Measurements from ENCODE around the gene GNAL.

The GNAL gene

DNA sequence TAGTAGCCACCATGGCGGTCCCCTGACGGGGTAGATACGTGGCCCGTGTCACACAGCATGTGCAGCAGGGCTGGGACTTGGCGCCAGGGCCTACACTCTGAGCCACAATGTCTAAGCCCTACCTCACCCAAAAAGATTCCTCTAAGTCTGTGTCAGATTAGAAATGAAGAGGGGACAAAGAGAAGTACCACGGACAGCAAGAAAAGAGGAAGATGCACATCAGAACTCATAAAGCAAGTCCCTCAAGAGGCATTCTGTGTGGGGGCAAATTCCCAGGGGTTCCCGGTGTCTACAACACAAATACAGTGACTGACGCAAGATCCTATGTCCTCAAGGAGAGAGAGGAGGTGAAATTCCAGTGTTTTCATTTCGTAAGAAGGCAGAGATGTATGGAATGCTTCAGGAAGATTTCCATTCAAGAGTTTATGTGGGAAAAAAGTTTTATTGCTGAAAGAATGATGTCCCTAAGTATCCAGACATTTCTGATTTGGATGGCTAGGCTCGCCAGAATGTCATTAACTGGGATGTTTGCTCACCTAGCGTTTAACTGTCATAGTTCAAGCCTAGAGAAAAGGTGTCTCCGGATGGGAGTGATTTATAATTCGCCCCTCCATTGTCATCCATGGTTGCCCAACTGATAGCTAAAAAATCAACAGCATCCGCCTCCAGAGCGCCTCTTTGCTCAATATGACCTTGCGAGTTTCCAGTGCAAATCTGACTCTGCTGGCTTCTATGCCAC is 86.5 kb downstream of the GNAL start:
- no peak for DNase-seq

DNA sequence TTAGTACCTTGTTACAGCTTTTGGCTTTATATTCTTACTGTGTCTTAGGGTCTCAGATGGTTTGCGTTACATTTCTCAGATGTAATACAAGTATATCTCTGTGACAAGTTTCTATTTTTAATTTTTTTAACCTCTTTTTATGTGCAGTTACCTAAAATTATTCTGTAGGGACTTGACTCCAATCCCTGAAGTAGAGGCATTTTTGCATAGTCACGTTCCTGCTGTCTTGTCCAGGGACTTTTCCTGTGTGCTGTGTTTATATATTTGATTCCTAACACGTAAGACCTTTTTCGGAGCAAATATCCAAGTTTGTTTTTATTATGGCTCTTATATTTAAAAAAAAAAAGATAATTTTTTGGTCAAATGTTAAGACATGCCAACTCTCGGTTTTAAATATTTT is 91.0 kb downstream of the GNAL start:
- DNase-seq, result no peak

DNA sequence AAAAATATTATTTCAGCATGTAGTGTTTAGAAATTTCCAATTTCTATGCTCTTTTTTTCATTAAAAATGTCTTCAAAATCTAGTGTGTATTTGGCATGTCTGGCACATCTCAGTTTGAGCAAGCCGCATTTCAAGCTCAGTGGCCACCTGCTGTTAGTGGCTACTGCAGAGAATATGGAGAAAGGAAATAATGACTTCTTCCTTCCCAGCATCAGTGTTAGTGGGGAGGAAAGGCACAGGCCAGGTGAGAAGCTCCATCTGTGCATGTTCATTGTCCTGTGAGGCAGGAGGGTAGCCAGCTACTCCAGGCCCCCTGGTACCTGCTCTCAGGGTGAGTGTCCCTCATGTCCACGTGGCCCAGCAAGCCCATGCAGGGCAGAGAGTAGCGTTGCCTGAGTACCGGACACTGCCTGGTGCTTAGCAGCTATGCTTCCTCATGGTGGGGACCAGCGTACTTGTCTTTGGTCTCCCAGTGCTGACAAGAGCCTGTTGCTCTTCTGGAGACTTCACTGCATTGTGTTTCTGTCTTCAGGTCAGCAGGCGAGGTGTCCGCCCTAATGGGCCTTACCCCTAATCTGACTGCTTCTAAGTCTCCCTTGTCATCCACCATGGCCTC is 94.8 kb downstream of the GNAL start:
- no peak for DNase-seq

DNA sequence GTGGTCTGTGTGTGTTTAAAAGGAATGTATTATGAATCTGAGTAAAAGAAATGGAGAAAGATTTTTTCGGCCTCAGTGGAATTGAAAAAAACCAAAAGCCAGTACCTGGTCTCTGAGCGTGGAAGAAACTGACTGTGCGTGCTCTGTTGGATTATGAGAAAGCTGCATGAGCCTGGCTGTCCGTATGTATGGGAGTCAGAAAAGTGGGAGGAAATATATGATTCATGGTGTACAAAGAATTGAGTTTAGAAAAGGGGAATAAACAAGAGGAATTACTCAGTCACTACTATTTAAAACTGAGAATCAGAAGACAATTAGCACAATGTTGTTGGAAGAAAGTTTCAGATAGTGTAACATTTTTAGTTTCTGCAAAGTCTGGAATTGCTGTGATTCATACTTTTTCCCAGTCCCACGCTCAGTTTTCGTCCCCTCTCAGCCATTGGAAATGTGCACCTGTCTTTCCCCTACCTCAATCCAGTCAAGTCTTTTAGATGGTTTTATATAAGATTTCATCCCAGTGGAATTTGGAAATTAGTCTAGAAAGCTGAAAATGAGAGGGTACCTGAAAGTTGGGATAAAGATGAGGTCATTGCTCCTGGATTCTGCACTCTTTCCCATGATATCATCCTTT is 95.7 kb downstream of the GNAL start:
- no peak for DNase-seq

DNA sequence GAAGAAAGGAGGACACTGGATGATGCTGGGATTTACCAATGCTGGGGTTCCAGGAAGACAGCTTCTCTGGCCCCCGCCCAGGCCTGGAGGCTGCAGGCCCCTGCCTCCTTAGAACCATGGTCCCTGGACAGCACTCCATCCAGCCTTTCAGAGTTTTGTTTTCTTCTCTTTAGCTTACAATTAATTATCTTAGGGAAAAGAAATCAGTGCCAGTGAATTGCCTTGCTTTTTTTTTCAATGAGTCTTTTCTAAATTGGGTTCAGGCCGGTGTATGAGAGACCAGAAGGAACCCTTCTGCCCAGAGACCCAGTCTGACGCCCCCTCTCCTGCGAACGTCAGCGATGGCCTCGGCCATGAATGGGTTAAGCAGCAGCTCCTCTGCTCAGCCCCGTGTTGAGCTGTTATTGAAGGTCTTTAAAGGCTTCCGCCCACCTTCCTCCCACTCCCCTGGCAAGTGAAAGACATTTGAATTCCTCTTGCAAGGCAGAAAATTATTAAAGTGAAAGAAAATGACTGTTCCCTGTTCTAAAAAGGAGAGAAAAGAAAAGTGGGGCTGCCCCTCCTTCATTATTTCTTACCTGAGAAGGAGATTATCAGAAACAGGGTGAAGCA is 96.5 kb downstream of the GNAL start:
- no peak for DNase-seq

DNA sequence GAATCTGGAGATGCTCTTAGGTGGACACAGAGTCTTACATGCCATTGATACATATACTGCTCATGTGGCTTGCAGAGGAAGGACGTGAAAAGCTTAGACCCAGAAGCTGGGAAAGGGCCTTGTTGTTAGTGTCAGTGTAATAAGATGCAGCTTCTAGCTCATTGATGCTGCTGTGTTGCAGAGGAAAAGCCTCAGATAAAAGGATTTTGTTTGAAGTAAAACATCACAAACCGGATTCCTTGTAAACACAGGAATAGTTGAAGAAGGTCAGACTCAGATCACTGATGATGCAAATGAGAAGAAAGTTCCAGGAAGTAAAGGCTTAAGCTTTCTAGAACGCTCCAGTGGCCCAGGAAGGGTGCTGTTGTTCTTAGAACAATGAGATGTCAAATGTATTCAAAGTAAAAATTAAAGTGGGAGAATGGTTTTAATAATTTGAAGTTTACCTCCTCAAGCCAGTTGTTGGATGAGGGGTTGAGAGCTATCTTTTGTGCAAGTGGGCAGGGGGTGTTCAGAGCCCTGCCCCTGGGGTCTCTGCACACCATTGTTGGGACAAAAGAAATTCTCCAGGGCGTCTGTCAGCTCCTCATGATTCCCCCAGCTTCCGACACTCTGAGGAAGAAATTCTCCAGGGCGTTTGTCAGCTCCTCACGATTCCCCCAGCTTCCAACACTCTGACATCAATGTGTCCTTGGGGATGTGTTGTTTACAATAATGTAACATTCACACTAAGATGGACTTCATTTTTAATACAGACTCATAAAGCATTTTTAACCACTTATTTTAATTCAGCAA is 100.8 kb downstream of the GNAL start:
- no peak for DNase-seq

DNA sequence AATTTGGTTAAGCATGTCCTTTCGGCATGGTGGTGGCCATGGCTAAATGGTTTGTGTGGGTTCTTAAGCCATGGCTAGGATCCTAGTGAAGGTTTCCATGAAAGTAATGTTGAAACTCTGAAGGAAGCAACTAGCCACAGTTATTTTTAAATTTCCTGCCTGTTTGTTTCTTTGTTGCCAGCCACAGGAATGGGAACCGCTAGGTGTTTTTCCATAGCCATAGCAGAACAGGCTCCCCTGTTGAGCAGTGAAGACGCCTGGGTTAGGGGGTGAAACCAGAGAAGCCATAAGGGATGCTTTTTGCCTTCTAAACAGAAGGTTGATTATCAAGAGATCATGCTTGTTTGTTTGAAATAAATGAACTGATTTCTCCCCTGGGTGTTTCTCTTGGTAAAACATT is 102.1 kb downstream of the GNAL start:
- DNase-seq, result no peak

DNA sequence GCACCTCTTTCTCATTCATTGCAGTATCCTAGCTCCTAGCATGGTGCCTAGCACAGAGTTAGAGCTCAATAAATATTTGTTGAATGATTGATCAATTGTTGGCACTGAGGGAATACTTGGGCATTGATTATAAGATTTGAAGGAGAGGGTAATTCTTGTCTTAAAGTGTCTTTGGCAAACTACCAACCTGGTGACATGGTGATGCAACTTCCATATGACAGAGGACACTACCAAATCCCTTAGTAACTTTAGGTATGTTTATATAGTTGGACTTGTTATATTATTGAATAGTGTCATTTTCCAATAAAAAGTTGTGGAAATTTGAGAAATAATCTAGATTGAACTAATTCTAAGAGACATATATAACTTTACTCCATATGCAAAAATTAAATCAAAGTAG is 103.6 kb downstream of the GNAL start:
- DNase-seq, result no peak

DNA sequence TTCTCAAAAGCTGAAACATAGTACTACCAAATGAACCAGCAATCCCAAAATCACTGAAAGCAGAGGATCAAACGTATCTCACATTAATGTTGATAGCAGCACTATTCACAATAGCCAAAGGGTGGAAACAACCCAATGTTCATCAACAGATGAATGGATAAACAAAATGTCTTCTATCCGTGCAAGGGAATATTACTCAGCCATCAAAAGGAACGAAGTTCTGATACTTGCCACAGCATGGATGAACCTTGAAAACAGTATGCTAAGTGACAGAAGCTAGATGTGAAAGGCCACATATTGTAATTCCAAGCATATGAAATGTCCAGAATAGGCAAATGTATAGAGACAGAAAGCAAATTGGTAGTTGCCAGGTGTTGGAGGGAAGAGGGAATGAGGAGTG is 105.1 kb downstream of the GNAL start:
- no peak for DNase-seq

DNA sequence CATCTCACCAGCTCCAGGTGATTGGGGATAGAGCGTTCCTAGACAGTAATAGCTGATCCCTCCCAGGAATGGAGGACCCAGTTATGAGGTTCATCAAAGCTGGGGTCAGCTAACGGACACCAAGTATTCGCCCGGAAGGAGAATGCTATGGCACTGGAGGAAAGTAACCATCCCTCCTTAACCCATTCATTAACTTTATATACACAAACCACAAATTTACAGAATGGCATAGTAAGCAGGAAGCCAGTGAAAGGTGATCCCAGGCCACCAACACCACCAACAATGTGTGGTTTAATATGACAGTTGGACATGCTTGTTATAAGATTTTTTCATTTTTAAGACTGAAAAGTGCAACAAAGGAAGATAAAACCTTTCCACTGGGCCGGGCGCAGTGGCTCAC is 106.9 kb downstream of the GNAL start:
- no peak for DNase-seq

DNA sequence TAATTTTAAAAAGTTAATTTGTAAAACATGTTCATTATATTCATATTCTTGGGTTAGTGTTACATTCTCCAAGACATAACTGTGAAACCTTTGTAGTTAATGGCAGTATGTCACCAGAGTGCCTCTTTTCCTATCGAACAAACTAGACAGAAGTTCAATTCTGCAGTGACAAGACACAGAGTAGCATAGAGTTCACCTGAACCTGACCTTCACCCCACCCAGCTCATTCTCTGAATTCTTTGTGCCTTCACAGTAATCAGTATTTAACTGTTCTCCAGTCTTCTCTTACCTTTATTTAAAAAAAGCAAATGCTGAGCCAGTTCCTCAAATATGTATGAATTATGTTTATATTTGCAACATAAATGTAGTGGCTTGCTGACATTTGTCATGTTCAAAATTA is 109.2 kb downstream of the GNAL start:
- DNase-seq, result no peak

DNA sequence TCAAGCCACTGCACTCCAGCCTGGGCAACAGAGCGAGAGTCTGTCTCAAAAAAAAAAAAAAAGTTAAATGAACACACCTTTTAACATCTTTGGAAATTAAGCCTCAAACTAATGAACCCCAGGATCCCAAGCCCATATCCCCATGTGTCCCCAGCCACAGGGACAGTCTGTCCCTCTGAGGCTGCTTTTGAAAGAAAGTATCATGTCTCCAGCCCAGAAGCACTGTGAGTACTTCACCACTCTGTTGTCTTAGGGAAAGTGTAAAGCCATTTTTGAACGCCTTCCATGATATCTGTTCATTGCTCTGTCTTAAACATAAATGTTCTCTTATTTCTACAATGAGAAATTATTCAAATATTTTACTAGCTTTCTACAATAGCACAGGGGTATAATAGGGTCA is 110.0 kb downstream of the GNAL start:
- DNase-seq, result no peak

DNA sequence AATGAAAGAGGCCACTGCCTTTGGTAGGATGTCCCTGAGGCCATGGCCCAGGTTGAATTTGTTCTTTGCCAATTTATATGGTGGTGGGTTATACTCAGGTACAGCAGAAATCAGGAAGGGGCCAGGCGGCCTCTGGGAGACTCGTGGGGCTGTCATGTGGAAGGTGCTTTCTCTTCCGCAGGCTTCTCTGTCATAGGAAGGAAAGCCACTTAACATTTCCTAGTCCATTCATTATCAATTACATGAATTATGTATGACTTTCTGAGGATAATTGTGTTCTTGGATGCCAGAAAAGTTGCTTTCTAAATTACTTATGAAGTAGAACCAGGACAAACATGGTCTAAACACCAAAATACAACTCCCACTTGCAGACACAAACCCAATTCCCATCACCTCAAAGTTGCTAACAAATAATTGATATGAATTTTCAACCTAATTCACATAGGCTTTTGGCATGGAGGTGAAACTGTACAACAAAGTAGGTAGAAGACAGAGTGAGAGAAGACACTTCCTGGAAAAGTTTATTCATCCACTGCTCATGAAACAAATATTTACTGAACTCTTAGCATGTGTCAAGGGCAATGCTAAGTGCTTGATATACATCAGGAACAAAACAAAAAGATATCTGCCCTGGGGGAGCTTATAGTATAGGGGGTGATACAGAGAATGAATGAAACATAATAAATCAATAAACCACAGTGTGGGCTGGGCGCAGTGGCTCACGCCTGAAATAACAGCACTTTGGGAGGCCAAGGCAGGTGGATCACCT is 111.7 kb downstream of the GNAL start:
- no peak for DNase-seq

DNA sequence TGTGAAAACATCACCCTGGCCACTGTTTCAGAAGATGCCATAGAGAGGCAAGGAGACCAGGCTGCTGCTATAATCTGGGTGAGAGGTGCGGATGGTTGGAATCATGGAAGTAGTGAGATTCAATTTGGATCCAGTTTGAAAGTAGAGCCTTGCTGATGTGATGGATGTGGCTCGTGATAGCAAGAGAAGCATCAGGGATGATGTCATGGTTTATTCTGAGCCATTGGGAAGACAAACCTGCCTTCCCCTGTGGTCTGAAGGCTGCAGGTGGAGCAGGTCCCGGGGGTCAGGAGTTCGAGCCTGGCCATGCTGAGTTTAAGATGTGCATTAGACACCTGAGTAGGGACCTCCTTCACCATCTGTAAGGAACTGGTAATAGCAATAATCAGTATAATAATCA is 112.5 kb downstream of the GNAL start:
- no peak for DNase-seq

DNA sequence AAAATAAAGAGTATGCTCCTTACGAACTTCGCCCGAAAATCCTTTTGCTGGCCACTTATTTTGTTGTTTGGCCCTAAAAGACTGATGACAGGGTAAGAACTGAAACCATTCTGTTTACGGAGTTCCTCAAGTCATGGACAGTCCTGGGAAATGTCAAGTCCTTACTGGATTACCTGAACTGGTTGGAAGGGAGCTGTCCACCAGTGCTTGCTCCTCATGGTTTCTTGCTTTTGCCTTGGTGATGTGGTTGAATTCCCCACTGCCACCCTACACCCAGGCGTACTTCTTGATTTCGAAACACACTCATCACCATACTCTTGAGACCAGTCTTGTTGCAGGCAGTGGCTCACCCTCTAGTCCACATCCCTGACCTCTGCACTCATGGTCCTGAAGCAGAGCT is 113.1 kb downstream of the GNAL start:
- no peak for DNase-seq

DNA sequence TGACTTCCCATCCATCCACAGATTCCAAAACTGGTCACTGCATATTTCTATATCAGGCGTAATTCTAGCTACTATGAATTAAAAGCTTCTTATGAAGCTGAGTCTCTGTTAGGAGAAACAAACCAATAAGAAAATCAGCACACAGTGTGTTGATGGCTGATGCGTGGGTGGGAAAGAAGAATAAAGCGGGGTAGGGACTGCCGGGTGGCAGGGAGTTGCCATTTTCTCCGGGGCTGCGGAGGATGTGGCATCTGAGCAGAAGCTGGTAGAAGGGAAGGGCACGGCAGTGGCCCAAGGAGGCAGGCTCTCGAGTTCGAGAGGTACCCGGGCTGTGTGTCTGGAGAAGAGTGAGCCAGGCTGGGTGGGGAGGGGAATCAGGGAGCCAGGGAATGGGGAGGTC is 113.5 kb downstream of the GNAL start:
- no peak for DNase-seq

DNA sequence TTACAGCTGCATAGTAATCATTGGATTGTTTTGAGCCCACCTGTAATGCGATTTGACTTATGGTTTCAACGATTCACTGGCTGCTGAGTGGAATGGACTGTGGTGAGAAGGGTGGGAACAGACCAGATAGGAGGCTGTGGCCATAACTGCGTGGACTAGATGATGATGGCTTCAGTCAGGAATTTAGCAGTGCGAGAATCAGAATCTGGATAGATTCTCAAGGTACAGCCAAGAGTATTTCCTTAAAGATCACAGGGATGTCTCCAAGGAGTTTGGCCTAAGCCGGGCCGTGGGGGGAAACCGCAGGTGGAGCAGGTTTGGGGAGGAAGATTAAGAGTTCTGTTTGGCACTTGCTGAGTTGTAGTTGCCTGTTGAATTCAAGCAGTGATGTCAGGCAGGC is 118.2 kb downstream of the GNAL start:
- peak; percentile 22 for DNase-seq

DNA sequence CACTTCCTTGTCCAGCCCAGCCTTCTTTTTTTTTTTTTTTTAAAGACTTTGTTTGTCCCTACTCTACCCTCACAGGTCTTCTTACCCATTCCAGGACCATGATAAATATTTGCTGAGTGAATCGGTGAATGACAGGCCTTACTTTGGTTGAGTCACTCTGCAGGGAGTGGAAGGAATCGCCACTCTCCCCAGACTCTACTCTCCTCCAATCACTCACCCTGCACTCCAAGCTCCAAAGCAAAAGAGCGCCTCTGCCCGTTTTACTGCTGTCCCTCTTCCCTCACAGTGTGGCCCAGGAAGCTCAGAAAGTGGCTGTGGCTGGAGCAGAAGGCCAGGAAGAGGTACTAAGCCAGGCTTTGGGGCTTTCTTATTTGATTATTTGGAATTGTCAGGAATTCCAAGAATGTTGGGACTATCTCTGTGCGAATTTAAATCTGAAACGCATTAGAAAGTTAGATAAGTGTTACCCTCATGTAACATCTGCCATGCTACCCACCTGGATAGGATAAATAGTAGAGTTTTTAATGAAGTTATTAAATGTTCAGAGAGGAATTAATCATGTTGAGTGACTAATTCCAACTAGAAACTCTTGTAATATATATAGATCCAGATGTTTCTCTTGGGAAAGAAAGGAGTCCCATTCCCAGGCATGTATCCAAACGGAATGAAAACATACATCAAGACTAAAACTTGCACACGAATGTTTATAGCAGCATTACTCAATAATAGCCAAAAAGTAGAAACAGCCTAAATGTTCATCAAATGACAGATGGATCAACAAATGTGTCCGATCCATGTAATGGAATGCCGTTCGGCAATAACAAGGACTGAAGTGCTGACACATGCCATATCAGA is 119.2 kb downstream of the GNAL start:
- peak; percentile 52 for DNase-seq

DNA sequence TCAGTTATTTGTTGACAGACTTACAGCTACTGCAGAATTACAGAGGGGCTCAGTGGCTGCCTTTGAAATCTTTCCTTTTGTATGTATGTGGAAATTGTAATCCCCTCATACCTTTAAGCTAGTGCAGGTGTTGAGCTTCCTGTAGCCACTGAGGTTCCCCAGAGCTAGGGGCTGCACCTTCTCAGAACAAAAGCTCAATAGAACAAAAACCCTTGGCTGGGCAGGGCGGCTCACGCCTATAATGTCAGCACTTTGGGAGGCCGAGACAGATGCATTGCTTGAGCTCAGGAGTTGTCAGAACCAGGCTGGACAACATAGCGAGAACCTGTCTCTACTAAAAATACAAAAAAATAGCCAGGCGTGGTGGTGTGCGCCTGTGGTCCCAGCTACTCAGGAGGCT is 120.8 kb downstream of the GNAL start:
- no peak for DNase-seq

DNA sequence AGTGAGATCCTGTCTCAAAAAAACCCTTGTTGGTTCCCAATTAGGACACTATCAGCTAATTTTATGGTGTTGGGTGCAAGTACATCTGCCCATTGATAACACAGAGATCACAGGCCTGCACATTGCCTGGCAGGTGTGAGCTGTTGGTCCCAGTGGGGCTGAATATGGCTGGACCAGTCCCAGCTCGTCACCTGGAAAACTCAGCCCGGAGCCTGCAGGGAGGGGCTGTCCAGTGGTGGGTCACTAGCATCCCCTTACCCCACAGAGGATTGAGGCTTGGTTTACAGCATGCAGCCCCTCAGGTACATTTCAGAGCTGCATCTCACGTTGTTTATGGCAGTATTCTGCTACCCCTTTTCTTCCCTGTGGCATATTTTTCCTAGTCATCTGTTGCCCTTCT is 121.3 kb downstream of the GNAL start:
- DNase-seq, result no peak

DNA sequence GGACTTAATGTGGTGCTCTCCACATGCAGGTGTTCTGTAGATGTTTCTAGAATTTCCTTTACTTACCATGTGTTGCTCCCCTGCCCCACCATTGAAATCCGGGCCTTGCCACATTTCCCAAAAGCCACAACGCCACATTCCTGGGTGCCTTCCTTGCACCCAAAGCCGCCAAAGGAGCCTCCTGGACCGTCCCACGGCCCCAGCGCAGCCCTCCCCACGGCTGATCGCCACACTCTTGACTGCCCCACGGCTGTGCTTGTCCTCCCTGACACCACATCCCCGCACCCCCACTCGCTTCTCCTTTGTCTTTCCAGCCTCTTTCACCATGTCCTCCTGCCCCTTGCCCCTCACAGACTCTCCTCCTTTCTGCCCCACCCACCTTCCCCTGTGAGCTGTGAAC is 121.9 kb downstream of the GNAL start:
- no peak for DNase-seq

DNA sequence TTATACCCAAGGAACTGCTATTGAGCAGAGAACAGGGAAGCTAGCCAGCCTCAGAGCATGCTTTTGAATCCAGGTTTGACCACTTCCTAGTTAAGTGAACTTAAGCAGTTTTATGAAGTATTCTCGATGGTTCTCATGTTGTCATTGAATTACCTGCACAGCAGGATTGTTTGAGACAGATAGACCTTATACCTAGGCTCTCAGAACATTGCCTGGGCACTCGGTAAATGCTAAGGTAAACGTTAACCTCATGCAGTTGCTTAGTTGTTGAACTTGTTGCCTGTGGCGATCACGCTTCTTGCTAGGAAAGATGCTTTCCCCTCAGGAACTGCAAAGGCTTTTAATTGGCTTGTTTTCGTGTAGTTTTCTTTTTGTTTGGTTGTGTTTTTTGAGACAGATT is 128.2 kb downstream of the GNAL start:
- DNase-seq, result no peak
